Type B pancreatic cell (in vitro differentiated cells): ENCODE measurements around the gene CDC14A. TPM values are rescaled to one million over a fixed set of nuclear protein-coding genes. Genes with fewer than 3 reads are reported as not detected.

Source experiments
- DNase-seq: peaks from one replicate; pipeline ENCODE4 v3.0.0; 2021; ENCODE audit warnings: mixed read lengths; ENCODE audit not compliant: unreplicated experiment; ENCODE audit errors: extremely low spot score
- H3K27ac Mint-ChIP-seq: 2 replicates; pipeline ENCODE4 v1.8.0; 2021; ENCODE audit warnings: mild to moderate bottlenecking, mixed read lengths
- H3K27me3 Mint-ChIP-seq: 2 replicates; pipeline ENCODE4 v1.8.0; 2021; ENCODE audit warnings: mixed read lengths
- H3K36me3 Mint-ChIP-seq: 2 replicates; pipeline ENCODE4 v1.8.0; 2021; ENCODE audit warnings: mixed read lengths
- H3K4me1 Mint-ChIP-seq: one replicate; pipeline ENCODE4 v1.8.0; 2021; ENCODE audit warnings: mixed read lengths; ENCODE audit not compliant: unreplicated experiment
- H3K4me3 Mint-ChIP-seq: 2 replicates; pipeline ENCODE4 v1.8.0; 2021; ENCODE audit warnings: mild to moderate bottlenecking, mixed read lengths
- H3K9me3 Mint-ChIP-seq: 2 replicates; pipeline ENCODE4 v1.8.0; 2021; ENCODE audit warnings: mixed read lengths
- total RNA-seq: library from RNA; stranded (reverse); gene quantifications from 2 replicates; pipeline ENCODE4 v1.2.1, GENCODE V29; 2021; ENCODE audit warnings: low replicate concordance
- TF ChIP-seq, protein P1 (sequence below): fragments of 200-600 bp; sonication (generic); conservative IDR thresholded peaks from 2 replicates; pipeline ENCODE4 v1.5.0; 2021; ENCODE audit warnings: antibody characterized with exemption, mild to moderate bottlenecking

Gene CDC14A
- total RNA-seq, 1 donor from 2014 or later = 11.4 TPM

DNA sequence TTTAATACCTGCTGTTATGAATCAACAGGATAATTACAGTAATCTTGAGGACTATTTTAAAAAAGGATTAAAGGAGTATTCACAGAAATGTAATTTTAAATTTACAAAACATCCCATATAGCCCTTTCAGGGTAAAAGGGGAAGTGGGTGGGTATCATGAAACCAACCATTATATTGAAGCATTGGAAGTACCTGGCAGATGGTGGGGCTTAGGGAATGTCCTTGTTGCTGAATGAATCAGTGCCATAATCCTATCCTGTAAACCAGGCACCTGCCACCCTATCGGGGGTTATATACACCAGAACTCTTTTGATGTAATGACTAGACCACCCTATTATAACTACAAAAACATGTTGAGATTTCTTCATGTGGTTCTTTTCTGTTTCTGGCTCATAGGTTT lies 30.4 kb downstream of the CDC14A start:
- no peak for DNase-seq
- no peak overlapping the region for H3K27ac Mint-ChIP-seq
- TF ChIP-seq, protein P1, sequence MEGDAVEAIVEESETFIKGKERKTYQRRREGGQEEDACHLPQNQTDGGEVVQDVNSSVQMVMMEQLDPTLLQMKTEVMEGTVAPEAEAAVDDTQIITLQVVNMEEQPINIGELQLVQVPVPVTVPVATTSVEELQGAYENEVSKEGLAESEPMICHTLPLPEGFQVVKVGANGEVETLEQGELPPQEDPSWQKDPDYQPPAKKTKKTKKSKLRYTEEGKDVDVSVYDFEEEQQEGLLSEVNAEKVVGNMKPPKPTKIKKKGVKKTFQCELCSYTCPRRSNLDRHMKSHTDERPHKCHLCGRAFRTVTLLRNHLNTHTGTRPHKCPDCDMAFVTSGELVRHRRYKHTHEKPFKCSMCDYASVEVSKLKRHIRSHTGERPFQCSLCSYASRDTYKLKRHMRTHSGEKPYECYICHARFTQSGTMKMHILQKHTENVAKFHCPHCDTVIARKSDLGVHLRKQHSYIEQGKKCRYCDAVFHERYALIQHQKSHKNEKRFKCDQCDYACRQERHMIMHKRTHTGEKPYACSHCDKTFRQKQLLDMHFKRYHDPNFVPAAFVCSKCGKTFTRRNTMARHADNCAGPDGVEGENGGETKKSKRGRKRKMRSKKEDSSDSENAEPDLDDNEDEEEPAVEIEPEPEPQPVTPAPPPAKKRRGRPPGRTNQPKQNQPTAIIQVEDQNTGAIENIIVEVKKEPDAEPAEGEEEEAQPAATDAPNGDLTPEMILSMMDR = no peak
- no peaks in the 10 kb centered on the region for H3K9me3 Mint-ChIP-seq
- no peaks in the 10 kb centered on the region for H3K27me3 Mint-ChIP-seq
- peaks cover 16% of the 10 kb centered on the region for H3K36me3 Mint-ChIP-seq
- peaks cover 4% of the 10 kb centered on the region for H3K4me1 Mint-ChIP-seq
- H3K4me3 Mint-ChIP-seq = no peak overlapping the region

DNA sequence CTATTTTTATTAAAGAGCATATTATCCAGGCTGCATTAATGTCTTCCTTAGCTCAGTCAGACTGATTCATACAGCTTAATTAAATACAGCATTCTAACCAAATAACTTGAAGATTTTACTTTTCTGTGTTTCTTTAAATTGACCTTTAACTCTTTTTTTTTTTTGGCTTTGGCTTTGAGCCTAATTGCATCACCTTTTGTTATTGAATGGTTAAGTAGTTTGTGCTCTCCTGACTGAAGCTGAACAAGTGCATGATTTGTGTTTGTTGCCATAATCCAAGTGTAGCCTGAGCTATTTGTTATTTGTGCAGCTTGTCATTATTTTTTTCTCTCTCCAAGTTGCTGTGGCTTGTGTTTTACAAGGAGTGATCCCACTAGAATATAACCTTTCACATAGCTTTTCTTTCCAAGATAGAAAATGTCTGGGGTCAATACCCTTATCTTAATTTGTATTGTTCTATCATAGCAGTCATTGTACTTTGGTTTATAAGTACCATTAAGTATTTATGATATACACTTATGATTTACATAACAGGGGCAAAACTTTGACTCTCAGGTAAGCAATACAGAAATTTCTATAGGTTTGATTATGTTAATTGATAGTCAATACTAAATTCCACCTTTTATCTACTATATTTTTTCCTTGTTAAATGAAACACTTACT lies 31.6 kb downstream of the CDC14A start:
- TF ChIP-seq, protein P1 = no peak
- H3K27ac Mint-ChIP-seq = no peak overlapping the region
- no peaks in the 10 kb centered on the region for H3K9me3 Mint-ChIP-seq
- peaks cover 6% of the 10 kb centered on the region for H3K4me1 Mint-ChIP-seq
- no peaks in the 10 kb centered on the region for H3K27me3 Mint-ChIP-seq
- H3K4me3 Mint-ChIP-seq = no peak overlapping the region
- no peak for DNase-seq
- peaks cover 16% of the 10 kb centered on the region for H3K36me3 Mint-ChIP-seq

DNA sequence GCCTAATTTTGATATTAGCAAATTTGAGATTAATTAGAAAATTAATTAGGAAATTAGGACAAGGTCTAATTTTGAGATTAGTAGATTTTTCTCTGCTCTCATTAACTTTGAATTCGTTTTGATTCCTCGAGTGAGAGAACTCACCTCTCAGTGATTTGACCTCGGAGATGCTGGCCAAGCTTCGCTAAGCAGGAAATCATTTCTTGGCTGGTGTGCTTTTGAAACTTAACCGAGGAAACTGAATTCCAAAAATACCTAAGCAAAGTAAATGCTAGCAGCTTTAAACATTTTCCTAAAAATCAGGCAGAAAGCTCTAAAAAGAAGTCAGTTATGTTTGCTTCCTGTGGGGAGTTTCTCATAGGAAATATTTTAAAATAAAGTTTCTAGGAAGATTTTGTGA lies 34.9 kb downstream of the CDC14A start:
- TF ChIP-seq, protein P1 = no peak
- Mint-ChIP-seq H3K4me3 (no peak overlapping the region), H3K9me3 (no peaks in the 10 kb centered on the region), H3K27me3 (no peaks in the 10 kb centered on the region), H3K27ac (no peak overlapping the region), H3K36me3 (peaks cover 7% of the 10 kb centered on the region), H3K4me1 (peaks cover 12% of the 10 kb centered on the region)
- DNase-seq = no peak

DNA sequence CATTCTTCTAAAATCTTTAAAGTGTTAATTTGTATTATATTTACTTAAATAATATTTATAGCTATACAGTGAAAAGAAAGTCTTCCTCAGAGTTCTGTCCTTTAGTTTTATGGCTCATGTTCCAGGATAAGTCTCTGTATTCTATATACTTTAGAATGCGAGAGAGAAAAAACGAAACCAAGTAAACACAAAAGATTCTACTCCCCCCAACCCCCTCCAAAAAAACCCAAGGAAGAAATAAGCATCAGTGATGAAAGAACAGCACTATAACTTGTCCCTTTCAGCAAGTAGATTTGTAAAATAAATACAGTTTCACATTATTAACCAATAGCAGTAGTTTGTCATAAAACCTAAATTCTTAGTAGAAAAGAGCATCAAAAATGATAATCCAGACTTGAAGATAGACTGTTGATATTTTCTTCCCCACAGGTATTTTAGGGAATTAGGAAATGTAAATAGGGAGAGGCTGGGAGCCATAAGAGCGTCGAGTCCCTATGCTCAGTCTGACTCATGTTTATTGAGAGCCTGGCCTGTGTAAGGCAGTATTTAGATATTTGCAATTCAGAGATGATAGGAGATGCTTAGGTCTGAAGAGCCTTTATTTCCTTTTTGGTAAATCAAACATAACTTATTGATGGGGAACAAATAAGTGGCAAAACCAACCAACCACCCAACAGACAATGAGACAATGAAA lies 35.5 kb downstream of the CDC14A start:
- peaks cover 14% of the 10 kb centered on the region for H3K4me1 Mint-ChIP-seq
- TF ChIP-seq, protein P1 = no peak
- H3K27me3 Mint-ChIP-seq = no peaks in the 10 kb centered on the region
- peaks cover 8% of the 10 kb centered on the region for H3K36me3 Mint-ChIP-seq
- no peak for DNase-seq
- no peak overlapping the region for H3K27ac Mint-ChIP-seq
- H3K9me3 Mint-ChIP-seq = no peaks in the 10 kb centered on the region
- no peak overlapping the region for H3K4me3 Mint-ChIP-seq

DNA sequence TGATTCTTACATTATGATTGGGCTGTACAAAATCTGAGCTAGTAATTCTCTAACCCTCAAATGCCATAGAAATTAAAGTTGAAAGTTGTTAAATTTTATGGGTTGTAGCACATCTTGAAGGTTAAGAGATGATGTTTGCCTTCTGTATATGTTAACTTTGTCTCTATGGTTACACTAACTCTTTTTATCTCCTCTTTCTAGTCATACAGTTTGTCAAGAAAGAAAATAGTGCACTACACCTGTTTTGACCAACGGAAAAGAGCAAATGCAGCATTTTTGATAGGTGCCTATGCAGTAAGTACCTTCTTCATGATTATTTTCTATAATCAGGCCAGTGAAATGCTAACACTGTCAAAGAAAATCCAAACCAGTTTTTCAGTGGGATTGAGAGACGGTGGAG lies 38.2 kb downstream of the CDC14A start:
- Mint-ChIP-seq H3K36me3 (peaks cover 15% of the 10 kb centered on the region), H3K9me3 (no peaks in the 10 kb centered on the region), H3K27me3 (no peaks in the 10 kb centered on the region), H3K4me3 (no peak overlapping the region), H3K4me1 (peaks cover 21% of the 10 kb centered on the region), H3K27ac (no peak overlapping the region)
- TF ChIP-seq, protein P1 = no peak
- DNase-seq = no peak
